ENCODE results near the gene TSPAN9. TPM values are rescaled to one million over a fixed set of nuclear protein-coding genes. Genes with fewer than 3 reads are reported as not detected.
A peak's percentile ranks its signal among the peaks of the same experiment; 100 is the strongest.

The TSPAN9 gene
- total and polyA plus RNA-seq, 4 donors: 17.4 to 62.9 (median 34.2) TPM

DNA sequence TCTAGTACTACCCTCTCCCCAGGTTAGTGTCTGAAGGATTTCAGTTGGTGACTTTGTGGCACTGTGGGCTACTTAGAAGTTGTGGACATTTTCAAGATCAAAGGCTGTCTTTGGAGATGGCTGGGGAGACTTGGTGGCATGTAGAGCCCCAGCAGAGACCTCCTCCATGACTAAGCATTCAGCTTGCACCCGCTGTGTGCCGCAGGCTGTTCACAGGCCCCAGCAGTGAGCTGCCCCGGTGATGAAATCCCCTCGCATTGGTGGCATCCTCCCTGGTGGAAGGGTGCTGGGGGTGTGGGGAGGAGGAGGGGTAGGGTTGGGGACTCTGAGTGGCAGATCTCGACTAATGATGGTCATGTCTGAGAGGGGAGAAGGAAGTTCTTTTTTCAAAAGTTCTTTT, 173.9 kb downstream of the TSPAN9 start:
- peaks cover 11 to 48% (median 39%) of the 10 kb centered on the region in 4 donors for H3K4me1 ChIP-seq (ENCODE audit: control insufficient read depth in 4 of 4, insufficient read depth in 4 of 4, low read length in 3 of 4)
- H3K36me3 ChIP-seq (ENCODE audit: control insufficient read depth in 4 of 4, insufficient read depth in 3 of 4, low read depth in 1 of 4, low read length in 3 of 4): peaks cover 0 to 2% (median 0%) of the 10 kb centered on the region in 4 donors
- no peak for TF ChIP-seq SP1 (IDR thresholded peaks at IDR 0.05)
- TF ChIP-seq, protein P1, sequence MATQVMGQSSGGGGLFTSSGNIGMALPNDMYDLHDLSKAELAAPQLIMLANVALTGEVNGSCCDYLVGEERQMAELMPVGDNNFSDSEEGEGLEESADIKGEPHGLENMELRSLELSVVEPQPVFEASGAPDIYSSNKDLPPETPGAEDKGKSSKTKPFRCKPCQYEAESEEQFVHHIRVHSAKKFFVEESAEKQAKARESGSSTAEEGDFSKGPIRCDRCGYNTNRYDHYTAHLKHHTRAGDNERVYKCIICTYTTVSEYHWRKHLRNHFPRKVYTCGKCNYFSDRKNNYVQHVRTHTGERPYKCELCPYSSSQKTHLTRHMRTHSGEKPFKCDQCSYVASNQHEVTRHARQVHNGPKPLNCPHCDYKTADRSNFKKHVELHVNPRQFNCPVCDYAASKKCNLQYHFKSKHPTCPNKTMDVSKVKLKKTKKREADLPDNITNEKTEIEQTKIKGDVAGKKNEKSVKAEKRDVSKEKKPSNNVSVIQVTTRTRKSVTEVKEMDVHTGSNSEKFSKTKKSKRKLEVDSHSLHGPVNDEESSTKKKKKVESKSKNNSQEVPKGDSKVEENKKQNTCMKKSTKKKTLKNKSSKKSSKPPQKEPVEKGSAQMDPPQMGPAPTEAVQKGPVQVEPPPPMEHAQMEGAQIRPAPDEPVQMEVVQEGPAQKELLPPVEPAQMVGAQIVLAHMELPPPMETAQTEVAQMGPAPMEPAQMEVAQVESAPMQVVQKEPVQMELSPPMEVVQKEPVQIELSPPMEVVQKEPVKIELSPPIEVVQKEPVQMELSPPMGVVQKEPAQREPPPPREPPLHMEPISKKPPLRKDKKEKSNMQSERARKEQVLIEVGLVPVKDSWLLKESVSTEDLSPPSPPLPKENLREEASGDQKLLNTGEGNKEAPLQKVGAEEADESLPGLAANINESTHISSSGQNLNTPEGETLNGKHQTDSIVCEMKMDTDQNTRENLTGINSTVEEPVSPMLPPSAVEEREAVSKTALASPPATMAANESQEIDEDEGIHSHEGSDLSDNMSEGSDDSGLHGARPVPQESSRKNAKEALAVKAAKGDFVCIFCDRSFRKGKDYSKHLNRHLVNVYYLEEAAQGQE (IDR thresholded peaks at IDR 0.05): no peak
- TF ChIP-seq EGR1 (IDR thresholded peaks at IDR 0.05; ENCODE audit: low read depth in 2 of 2): no peak
- no peak for TF ChIP-seq FOXA2 (IDR thresholded peaks at IDR 0.05)
- TF ChIP-seq, protein P2, sequence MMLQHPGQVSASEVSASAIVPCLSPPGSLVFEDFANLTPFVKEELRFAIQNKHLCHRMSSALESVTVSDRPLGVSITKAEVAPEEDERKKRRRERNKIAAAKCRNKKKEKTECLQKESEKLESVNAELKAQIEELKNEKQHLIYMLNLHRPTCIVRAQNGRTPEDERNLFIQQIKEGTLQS (IDR thresholded peaks at IDR 0.05): no peak
- TF ChIP-seq TAF1 (conservative IDR thresholded peaks at IDR 0.05): no peak
- no peak for TF ChIP-seq RAD21 (IDR thresholded peaks at IDR 0.05)
- TF ChIP-seq, protein P3, sequence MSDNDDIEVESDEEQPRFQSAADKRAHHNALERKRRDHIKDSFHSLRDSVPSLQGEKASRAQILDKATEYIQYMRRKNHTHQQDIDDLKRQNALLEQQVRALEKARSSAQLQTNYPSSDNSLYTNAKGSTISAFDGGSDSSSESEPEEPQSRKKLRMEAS (IDR thresholded peaks at IDR 0.05): no peak
- TF ChIP-seq, protein P4, sequence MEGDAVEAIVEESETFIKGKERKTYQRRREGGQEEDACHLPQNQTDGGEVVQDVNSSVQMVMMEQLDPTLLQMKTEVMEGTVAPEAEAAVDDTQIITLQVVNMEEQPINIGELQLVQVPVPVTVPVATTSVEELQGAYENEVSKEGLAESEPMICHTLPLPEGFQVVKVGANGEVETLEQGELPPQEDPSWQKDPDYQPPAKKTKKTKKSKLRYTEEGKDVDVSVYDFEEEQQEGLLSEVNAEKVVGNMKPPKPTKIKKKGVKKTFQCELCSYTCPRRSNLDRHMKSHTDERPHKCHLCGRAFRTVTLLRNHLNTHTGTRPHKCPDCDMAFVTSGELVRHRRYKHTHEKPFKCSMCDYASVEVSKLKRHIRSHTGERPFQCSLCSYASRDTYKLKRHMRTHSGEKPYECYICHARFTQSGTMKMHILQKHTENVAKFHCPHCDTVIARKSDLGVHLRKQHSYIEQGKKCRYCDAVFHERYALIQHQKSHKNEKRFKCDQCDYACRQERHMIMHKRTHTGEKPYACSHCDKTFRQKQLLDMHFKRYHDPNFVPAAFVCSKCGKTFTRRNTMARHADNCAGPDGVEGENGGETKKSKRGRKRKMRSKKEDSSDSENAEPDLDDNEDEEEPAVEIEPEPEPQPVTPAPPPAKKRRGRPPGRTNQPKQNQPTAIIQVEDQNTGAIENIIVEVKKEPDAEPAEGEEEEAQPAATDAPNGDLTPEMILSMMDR (IDR thresholded peaks at IDR 0.05; ENCODE audit: low read depth, low read length, missing input control): no peak
- TF ChIP-seq, protein P5, sequence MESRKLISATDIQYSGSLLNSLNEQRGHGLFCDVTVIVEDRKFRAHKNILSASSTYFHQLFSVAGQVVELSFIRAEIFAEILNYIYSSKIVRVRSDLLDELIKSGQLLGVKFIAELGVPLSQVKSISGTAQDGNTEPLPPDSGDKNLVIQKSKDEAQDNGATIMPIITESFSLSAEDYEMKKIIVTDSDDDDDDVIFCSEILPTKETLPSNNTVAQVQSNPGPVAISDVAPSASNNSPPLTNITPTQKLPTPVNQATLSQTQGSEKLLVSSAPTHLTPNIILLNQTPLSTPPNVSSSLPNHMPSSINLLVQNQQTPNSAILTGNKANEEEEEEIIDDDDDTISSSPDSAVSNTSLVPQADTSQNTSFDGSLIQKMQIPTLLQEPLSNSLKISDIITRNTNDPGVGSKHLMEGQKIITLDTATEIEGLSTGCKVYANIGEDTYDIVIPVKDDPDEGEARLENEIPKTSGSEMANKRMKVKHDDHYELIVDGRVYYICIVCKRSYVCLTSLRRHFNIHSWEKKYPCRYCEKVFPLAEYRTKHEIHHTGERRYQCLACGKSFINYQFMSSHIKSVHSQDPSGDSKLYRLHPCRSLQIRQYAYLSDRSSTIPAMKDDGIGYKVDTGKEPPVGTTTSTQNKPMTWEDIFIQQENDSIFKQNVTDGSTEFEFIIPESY (IDR thresholded peaks at IDR 0.05): no peak
- TF ChIP-seq FOXA1 (IDR thresholded peaks at IDR 0.05): no peak
- no peak overlapping the region for H3K9ac ChIP-seq (ENCODE audit: low read depth in 1 of 2, low read length in 2 of 2)
- no peaks in the 10 kb centered on the region for H3K9me3 ChIP-seq (ENCODE audit: control insufficient read depth in 4 of 4, low read length in 3 of 4)
- H3K27ac ChIP-seq (ENCODE audit: low read depth in 1 of 2, low read length in 2 of 2): no peak overlapping the region
- 83% methylated on average over 5 of the region's 5 CpGs for WGBS
- DNase-seq (ENCODE audit: low spot score): no peak
- H3K27me3 ChIP-seq (ENCODE audit: control insufficient read depth in 4 of 4, insufficient read depth in 4 of 4, low read length in 3 of 4): no peaks in the 10 kb centered on the region
- no peak overlapping the region for H3K4me3 ChIP-seq (ENCODE audit: low read depth in 1 of 3, low read length in 3 of 3)

DNA sequence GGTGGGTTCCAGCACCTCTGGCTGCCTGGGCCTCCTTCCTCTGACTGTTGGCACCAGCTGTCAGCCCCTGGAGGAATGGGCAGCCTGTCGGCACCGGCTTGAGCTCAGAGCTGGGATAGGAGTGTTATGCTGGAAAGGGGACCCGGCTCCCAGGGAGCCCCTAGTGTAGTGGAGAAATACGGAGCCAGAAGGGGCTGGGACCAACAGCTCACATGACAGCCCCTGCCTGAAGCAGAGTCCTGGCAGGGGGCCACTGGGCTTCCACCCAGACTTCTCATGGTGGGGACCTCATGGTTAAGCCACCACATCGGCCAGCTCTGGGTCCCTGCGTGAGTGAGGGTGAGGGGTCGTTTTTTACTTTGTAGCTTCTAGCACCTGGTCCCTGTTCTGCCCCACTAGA, 174.5 kb downstream of the TSPAN9 start:
- Histone ChIP-seq H3K27ac (ENCODE audit: low read depth in 1 of 2, low read length in 2 of 2) (peak overlapping the region in 1 of 2 donors; percentile 46), H3K4me3 (ENCODE audit: low read depth in 1 of 3, low read length in 3 of 3) (no peak overlapping the region), H3K9me3 (ENCODE audit: control insufficient read depth in 4 of 4, low read length in 3 of 4) (no peaks in the 10 kb centered on the region), H3K4me1 (ENCODE audit: control insufficient read depth in 4 of 4, insufficient read depth in 4 of 4, low read length in 3 of 4) (peaks cover 11 to 48% (median 39%) of the 10 kb centered on the region in 4 donors), H3K36me3 (ENCODE audit: control insufficient read depth in 4 of 4, insufficient read depth in 3 of 4, low read depth in 1 of 4, low read length in 3 of 4) (peaks cover 0 to 2% (median 0%) of the 10 kb centered on the region in 4 donors), H3K9ac (ENCODE audit: low read depth in 1 of 2, low read length in 2 of 2) (no peak overlapping the region), H3K27me3 (ENCODE audit: control insufficient read depth in 4 of 4, insufficient read depth in 4 of 4, low read length in 3 of 4) (no peaks in the 10 kb centered on the region)
- WGBS: 79% methylated on average over 7 of the region's 7 CpGs
- DNase-seq (ENCODE audit: low spot score): no peak
- no peak for TF ChIP-seq YY1 (IDR thresholded peaks at IDR 0.05)
- TF ChIP-seq, protein P5 (IDR thresholded peaks at IDR 0.05): no peak
- no peak for TF ChIP-seq HNF4G (IDR thresholded peaks at IDR 0.05)
- TF ChIP-seq GABPA (IDR thresholded peaks at IDR 0.05 in 1 of 2, conservative IDR thresholded peaks at IDR 0.05 in 1 of 2): no peak
- TF ChIP-seq SP1 (IDR thresholded peaks at IDR 0.05): no peak
- no peak for TF ChIP-seq FOXA2 (IDR thresholded peaks at IDR 0.05)
- TF ChIP-seq, protein P3 (IDR thresholded peaks at IDR 0.05): no peak
- TF ChIP-seq, protein P1 (IDR thresholded peaks at IDR 0.05): no peak

All from liver (tissue), 9 donors.